Measurements from ENCODE around the gene SLIT3.

DNA sequence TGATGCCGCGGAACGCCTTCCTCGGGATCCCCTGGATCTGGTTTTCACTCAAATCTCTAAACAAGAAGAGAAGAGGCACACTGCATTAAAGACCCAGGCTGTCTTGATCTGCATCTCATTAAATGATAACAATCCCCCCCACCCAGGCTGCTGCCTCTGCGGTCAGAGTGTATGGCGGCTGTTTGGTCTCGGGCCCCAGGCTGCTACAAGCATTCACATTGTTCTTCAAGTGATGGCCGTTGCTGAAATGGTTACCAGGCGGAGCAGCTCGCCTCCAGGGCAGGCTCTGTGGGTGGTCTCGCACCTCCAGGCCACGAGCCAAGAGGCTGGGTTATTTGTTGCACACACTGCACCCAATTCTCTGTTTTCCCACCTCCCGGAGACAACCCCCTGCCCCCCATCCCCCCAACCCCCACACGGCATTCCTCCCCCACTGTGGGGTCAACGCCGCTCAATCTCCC, 417.6 kb downstream of the SLIT3 start:
- TF ChIP-seq, protein P1, sequence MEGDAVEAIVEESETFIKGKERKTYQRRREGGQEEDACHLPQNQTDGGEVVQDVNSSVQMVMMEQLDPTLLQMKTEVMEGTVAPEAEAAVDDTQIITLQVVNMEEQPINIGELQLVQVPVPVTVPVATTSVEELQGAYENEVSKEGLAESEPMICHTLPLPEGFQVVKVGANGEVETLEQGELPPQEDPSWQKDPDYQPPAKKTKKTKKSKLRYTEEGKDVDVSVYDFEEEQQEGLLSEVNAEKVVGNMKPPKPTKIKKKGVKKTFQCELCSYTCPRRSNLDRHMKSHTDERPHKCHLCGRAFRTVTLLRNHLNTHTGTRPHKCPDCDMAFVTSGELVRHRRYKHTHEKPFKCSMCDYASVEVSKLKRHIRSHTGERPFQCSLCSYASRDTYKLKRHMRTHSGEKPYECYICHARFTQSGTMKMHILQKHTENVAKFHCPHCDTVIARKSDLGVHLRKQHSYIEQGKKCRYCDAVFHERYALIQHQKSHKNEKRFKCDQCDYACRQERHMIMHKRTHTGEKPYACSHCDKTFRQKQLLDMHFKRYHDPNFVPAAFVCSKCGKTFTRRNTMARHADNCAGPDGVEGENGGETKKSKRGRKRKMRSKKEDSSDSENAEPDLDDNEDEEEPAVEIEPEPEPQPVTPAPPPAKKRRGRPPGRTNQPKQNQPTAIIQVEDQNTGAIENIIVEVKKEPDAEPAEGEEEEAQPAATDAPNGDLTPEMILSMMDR (IDR thresholded peaks at IDR 0.05), result no peak
- TF ChIP-seq POLR2A (IDR thresholded peaks at IDR 0.05), result no peak
- no peak for TF ChIP-seq POLR2AphosphoS5 (IDR thresholded peaks at IDR 0.05)
- no peak for TF ChIP-seq EP300 (IDR thresholded peaks at IDR 0.05)
